ENCODE results near the gene PUS3.

DNA sequence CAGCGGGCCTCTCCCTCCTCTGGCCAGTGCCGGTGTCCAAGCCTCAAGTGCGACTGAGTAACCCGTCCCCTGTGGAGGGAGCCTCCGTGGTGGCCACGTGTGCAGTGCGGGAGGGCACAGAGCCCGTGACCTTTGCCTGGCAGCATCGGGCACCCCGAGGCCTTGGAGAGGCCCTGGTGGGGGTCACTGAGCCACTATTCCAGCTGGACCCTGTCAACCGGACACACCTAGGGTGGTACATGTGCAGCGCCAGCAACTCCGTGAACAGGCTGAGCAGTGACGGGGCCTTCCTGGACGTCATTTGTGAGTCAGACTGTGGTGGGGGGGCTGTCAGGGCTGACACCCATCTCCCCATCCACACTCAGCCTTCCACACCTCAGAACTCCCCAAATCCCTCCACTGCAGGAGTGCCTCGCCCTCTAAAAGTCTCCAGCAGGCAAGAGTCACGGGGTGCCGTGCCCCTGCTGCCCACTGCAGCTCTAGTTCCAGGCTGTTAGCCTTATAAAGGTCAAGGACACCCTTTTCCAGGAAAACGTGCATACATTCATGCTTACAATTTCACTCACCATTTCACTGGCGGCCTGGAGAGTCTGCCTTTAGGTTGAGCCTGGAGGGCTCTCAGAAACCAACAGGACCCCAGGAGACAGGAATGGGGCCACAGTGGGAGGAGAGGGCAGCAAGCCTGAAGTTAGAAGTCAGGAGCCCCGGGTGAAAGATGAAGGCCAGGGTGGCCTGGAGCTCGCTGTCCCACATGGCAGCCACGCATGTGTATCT is 45.5 kb upstream of the PUS3 start:
- TF ChIP-seq, protein P1, sequence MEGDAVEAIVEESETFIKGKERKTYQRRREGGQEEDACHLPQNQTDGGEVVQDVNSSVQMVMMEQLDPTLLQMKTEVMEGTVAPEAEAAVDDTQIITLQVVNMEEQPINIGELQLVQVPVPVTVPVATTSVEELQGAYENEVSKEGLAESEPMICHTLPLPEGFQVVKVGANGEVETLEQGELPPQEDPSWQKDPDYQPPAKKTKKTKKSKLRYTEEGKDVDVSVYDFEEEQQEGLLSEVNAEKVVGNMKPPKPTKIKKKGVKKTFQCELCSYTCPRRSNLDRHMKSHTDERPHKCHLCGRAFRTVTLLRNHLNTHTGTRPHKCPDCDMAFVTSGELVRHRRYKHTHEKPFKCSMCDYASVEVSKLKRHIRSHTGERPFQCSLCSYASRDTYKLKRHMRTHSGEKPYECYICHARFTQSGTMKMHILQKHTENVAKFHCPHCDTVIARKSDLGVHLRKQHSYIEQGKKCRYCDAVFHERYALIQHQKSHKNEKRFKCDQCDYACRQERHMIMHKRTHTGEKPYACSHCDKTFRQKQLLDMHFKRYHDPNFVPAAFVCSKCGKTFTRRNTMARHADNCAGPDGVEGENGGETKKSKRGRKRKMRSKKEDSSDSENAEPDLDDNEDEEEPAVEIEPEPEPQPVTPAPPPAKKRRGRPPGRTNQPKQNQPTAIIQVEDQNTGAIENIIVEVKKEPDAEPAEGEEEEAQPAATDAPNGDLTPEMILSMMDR (IDR thresholded peaks at IDR 0.05; ENCODE audit: poor library complexity) = no peak
- TF ChIP-seq EZH2 (IDR thresholded peaks at IDR 0.05; ENCODE audit: borderline replicate concordance) (no peak), EZH2phosphoT487 (IDR thresholded peaks at IDR 0.05; ENCODE audit: low read depth, severe bottlenecking, unreplicated experiment) (no peak)

All from hepatocyte (in vitro differentiated cells).